ENCODE data around the gene TMCO4.
"Not testable (repeated sequence)": the region's sequence is repeated elsewhere in the genome, so short reads cannot be mapped to it uniquely, and the experiment has no call there.

TMCO4 gene

GRCh38 chr1:19654386-19654785, 145.3 kb downstream of the TMCO4 start:
- DNase-seq: no peak

- peak; percentile 70 for DNase-seq
These were observed 148.5 kb downstream of the TMCO4 start for GRCh38 chr1:19651141-19651737.

- no peak for DNase-seq
These were observed 149.1 kb downstream of the TMCO4 start for GRCh38 chr1:19650416-19651140.

- DNase-seq: no peak
These were observed 151.0 kb downstream of the TMCO4 start for GRCh38 chr1:19648689-19649088.

GRCh38 chr1:19648239-19648638, 151.5 kb downstream of the TMCO4 start:
- DNase-seq: no peak

- DNase-seq: no peak
These were observed 152.1 kb downstream of the TMCO4 start for GRCh38 chr1:19647643-19648042.

GRCh38 chr1:19646377-19647319, 153.1 kb downstream of the TMCO4 start:
- DNase-seq: no peak

GRCh38 chr1:19645411-19646251, 154.1 kb downstream of the TMCO4 start:
- DNase-seq: peak; percentile 62

- DNase-seq: peak; percentile 82
These were observed 154.9 kb downstream of the TMCO4 start for GRCh38 chr1:19644681-19645410.

GRCh38 chr1:19644395-19644680, 155.4 kb downstream of the TMCO4 start:
- no peak for DNase-seq

GRCh38 chr1:19643602-19644394, 155.9 kb downstream of the TMCO4 start, which contains the start of gene NBL1:
Gene NBL1 (plus strand): TSS chr1:19644311. CDS start chr1:19655031, 10,720 bp downstream.
- peak; percentile 76 for DNase-seq

- no peak for DNase-seq
These were observed 156.6 kb downstream of the TMCO4 start for GRCh38 chr1:19643121-19643520.

GRCh38 chr1:19640363-19641316, 159.1 kb downstream of the TMCO4 start:
- peak; percentile 83 for DNase-seq

GRCh38 chr1:19639999-19640362, 159.7 kb downstream of the TMCO4 start:
- DNase-seq: no peak

- not testable (repeated sequence) for DNase-seq
These were observed 160.5 kb downstream of the TMCO4 start for GRCh38 chr1:19639228-19639627.

GRCh38 chr1:19637606-19638005, 162.1 kb downstream of the TMCO4 start:
- no peak for DNase-seq

- DNase-seq: not testable (repeated sequence)
These were observed 163.0 kb downstream of the TMCO4 start for GRCh38 chr1:19636749-19637148.

- no peak for DNase-seq
These were observed 163.7 kb downstream of the TMCO4 start for GRCh38 chr1:19636065-19636464.

- DNase-seq: no peak
These were observed 164.1 kb downstream of the TMCO4 start for GRCh38 chr1:19635646-19636045.

- not testable (repeated sequence) for DNase-seq
These were observed 164.7 kb downstream of the TMCO4 start for GRCh38 chr1:19635064-19635463.

Measured in eye (tissue), 1 donor.